Measurements from ENCODE around the gene SORCS2.

GRCh38 chr4:7370038-7370437 lies 177.7 kb downstream of the SORCS2 start:
- TF ChIP-seq GATA2 (IDR thresholded peaks at IDR 0.05; ENCODE audit: low read depth, low read length) (no peak), GATA3 (IDR thresholded peaks at IDR 0.05; ENCODE audit: low read depth, low read length) (no peak)

Measured in SH-SY5Y (cell line).